Common myeloid progenitor, CD34-positive (primary cell): ENCODE measurements around the gene TUSC1.
"Not testable (repeated sequence)": the region's sequence is repeated elsewhere in the genome, so short reads cannot be mapped to it uniquely, and the experiment has no call there.

ENCODE experiments used
- CTCF ChIA-PET: fragments of 350-600 bp; sonication (Branson Sonifier 250); formaldehyde crosslinking; loops from one replicate; lab custom pipeline; 2021; ENCODE audit warnings: antibody characterized with exemption; lab: Charles Lee
- POLR2A ChIA-PET: fragments of 350-600 bp; sonication (Branson Sonifier 250); formaldehyde crosslinking; loops from one replicate; lab custom pipeline; 2021; ENCODE audit warnings: antibody characterized with exemption; lab: Charles Lee
- DNase-seq, 3 donors: peaks; one replicate each; pipeline versions ENCODE4 v3.0.0 to v3.0.0-alpha.2; 2013
- H3K27ac ChIP-seq, 2 experiments: 1 replicate in 1 of 2; 2 replicates in 1 of 2; pipeline ENCODE4 v1.7.0; 2013; ENCODE audit warnings: inconsistent platforms in 2 of 2, low read length in 2 of 2, mild to moderate bottlenecking in 2 of 2, low read depth in 1 of 2, moderate library complexity in 1 of 2; ENCODE audit not compliant: severe bottlenecking in 2 of 2, insufficient read depth in 1 of 2, poor library complexity in 1 of 2
- H3K27me3 ChIP-seq, 5 experiments: replicated peaks in 2 of 5; 1 replicate in 3 of 5; 2 replicates in 2 of 5; pipeline versions ENCODE4 v1.6.1 to v1.7.0; 2013; ENCODE audit warnings: low read length in 4 of 5, mild to moderate bottlenecking in 2 of 5, moderate library complexity in 2 of 5, inconsistent platforms in 1 of 5; ENCODE audit not compliant: insufficient read depth in 5 of 5, control insufficient read depth in 4 of 5
- H3K36me3 ChIP-seq, 4 experiments: 1 replicate in 2 of 4; 2 replicates in 2 of 4; pipeline versions ENCODE4 v1.6.1 to v1.7.0; 2013; ENCODE audit warnings: low read length in 3 of 4, control low read depth in 1 of 4, mild to moderate bottlenecking in 1 of 4; ENCODE audit not compliant: control insufficient read depth in 4 of 4, insufficient read depth in 4 of 4
- H3K4me1 ChIP-seq, 4 experiments: 1 replicate in 3 of 4; 2 replicates in 1 of 4; pipeline versions ENCODE4 v1.6.1 to v1.7.1; 2013; ENCODE audit warnings: low read length in 3 of 4, mild to moderate bottlenecking in 3 of 4, control low read depth in 1 of 4, inconsistent platforms in 1 of 4, moderate library complexity in 1 of 4; ENCODE audit not compliant: control insufficient read depth in 4 of 4, insufficient read depth in 4 of 4; ENCODE audit errors: control extremely low read depth in 1 of 4
- H3K4me3 ChIP-seq, 7 experiments: 1 replicate in 4 of 7; 2 replicates in 3 of 7; pipeline versions ENCODE4 v1.5.1 to v1.7.0; 2013; ENCODE audit warnings: mild to moderate bottlenecking in 7 of 7, low read length in 6 of 7, moderate library complexity in 6 of 7, inconsistent platforms in 2 of 7, low read depth in 2 of 7, control low read depth in 1 of 7; ENCODE audit not compliant: insufficient read depth in 4 of 7, control insufficient read depth in 1 of 7; ENCODE audit errors: extremely low read depth in 1 of 7
- H3K9me3 ChIP-seq, 5 experiments: 1 replicate in 4 of 5; 2 replicates in 1 of 5; pipeline versions ENCODE4 v1.6.1 to v1.7.1; 2013; ENCODE audit warnings: low read length in 4 of 5, mild to moderate bottlenecking in 2 of 5, inconsistent platforms in 1 of 5, low read depth in 1 of 5, moderate library complexity in 1 of 5; ENCODE audit not compliant: control insufficient read depth in 4 of 5, insufficient read depth in 2 of 5; ENCODE audit errors: control extremely low read depth in 1 of 5
- WGBS: methylation state at CpG from one replicate; pipeline ENCODE4 v1.1.5; 2013; ENCODE audit not compliant: insufficient coverage; 5-methylcytosine and 5-hydroxymethylcytosine counted together

TUSC1 gene

DNA sequence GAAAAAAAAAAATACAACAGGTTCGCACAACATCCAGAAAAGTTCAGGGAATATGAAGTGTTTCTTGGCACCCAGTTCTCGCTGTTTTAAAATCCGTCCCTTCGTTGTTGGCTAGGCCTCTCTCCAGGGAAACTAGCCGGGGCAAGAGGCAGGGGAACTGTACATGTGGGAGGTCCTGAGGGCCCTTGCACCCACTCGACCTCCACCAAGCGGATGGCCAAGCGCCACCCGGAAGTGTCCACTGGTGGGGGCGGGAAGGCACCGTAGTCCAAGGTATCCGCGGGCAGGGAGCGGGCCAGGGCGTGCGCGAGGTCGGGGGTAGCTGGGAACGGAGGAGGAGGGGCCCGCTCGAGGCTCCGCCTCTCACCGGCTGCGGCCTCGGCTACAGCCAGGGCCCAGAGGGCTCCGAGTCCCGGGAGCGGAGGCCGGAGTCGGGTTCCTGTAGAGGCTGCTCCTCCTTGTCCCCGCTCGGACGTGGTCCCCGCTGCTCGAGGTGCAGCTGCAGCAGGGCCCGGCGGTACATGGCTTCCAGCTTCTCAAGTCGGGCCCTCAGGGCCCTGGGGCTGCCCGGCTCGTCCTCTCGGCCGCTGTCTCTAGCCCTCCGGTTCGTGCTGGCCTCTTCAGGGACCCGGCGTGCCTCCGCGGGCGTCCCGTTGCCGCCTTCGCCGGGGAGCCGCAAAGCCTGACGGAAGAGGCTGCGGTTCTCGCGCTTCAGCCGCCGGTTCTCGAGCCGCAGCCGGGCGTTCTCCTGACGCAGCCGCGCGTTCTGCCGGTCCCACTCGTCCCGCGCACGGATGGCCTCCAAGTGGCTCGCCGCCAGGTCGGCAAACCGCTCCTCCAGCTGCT is 720 bp downstream of the TUSC1 start:
- H3K27ac ChIP-seq, result peak overlapping the region; percentile 58 to 70
- under 1% methylated on average over 67 of the region's 77 CpGs for WGBS
- ChIA-PET CTCF (no interaction called here), POLR2A (no interaction called here)
- peak; percentile 48 to 80 (median 72) for DNase-seq
- H3K4me1 ChIP-seq, result peaks cover 0 to 16% (median 11%) of the 10 kb centered on the region in 4 experiments
- H3K4me3 ChIP-seq, result peak overlapping the region; percentile 48 to 86 (median 77)
- no peaks in the 10 kb centered on the region for H3K9me3 ChIP-seq
- H3K36me3 ChIP-seq, result no peaks in the 10 kb centered on the region
- no peaks in the 10 kb centered on the region for H3K27me3 ChIP-seq

DNA sequence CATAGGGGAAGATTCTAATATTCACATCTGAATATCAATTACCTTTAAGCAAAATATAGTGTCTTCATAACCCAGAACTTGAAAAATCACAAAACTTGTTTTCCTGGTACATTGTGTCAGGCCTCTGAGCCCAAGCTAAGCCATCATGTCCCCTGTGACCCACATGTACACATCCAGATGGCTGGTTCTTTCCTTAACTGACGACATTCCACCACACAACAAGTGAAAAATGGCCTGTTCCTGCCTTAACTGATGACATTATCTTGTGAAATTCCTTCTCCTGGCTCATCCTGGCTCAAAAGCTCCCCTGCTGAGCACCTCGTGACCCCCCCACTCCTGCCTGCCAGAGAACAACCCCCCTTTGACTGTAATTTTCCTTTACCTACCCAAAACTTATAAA is 2.4 kb downstream of the TUSC1 start:
- DNase-seq, H3K4me3 ChIP-seq, H3K27ac ChIP-seq, POLR2A ChIA-PET, H3K9me3 ChIP-seq, H3K36me3 ChIP-seq, CTCF ChIA-PET, H3K27me3 ChIP-seq: not testable (repeated sequence)
- H3K4me1 ChIP-seq, result peaks cover 0 to 16% (median 11%) of the 10 kb centered on the region in 4 experiments
- WGBS, result 100% methylated on average over 1 of the region's 2 CpGs

DNA sequence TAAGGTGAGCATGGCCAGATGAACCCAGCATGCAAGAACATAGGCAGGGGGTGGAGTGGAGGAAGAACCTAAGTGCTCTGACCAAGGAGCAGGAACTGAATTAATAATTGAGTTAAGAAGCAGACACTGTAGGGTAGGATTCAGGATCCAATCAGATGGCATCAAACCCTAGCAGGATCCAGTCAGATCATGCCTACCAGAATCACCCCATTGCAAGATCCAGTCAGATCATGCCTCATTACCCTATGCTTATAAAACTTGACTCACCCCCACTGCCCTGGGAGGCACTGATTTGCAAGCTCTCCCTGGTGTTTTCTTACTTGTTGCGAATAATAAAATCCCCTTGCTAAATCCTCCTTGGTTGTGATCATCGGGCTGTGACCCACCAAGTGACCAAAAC is 19.7 kb downstream of the TUSC1 start:
- Histone ChIP-seq H3K27ac (no peak overlapping the region), H3K4me1 (no peaks in the 10 kb centered on the region), H3K36me3 (no peaks in the 10 kb centered on the region), H3K4me3 (no peak overlapping the region), H3K27me3 (no peaks in the 10 kb centered on the region), H3K9me3 (no peaks in the 10 kb centered on the region)
- no peak for DNase-seq
- POLR2A ChIA-PET, result no interaction called here
- CTCF ChIA-PET, result no interaction called here
- no CpG with 5 or more reads among the region's 2 CpGs for WGBS

DNA sequence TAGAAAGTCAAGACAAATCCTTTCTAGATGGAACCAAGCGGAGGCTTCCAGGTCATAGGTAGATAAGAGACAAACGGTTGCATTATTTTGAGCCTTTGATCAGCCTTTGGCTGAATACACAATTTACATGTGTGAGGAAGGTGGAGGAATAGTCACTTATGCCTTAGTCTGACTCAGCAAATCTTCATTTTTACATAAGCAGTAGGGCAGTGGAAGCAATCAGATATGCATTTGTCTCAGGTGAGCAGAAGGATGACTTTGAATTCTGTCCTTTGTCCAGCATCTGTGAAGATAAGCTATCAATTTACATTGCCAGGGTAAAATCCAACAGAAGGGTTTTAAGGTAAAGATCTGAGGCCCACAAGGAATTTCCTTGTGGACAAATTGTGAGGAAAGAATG is 23.8 kb downstream of the TUSC1 start:
- Histone ChIP-seq H3K4me3 (no peak overlapping the region), H3K4me1 (no peaks in the 10 kb centered on the region), H3K27me3 (no peaks in the 10 kb centered on the region), H3K27ac (no peak overlapping the region), H3K36me3 (no peaks in the 10 kb centered on the region), H3K9me3 (no peaks in the 10 kb centered on the region)
- ChIA-PET CTCF (no interaction called here), POLR2A (no interaction called here)
- DNase-seq, result no peak
- 100% methylated on average over 2 of the region's 2 CpGs for WGBS

DNA sequence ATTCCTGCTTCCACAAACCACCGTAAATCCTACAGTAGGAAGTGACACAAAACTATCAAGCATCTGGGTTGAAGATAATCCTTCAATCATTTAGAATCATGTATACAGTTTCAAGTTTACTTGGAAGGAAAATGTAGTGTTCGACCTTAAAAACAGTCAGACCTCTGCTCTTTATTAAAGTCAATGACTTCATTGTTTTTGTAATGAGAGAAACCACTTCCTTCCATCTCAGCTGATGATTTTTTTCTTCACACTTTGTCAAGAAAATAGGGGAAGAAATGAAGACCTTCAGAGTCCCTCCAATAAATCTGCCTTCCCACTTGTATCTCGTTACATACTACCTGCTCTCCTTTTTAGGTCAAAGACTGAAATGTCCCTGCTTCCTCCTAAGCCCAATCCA is 30.1 kb downstream of the TUSC1 start:
- ChIA-PET POLR2A (no interaction called here), CTCF (no interaction called here)
- no peaks in the 10 kb centered on the region for H3K36me3 ChIP-seq
- H3K27ac ChIP-seq, result no peak overlapping the region
- no peaks in the 10 kb centered on the region for H3K27me3 ChIP-seq
- peak in 2 of 3 donors; percentile 13 to 32 for DNase-seq
- H3K9me3 ChIP-seq, result no peaks in the 10 kb centered on the region
- no peaks in the 10 kb centered on the region for H3K4me1 ChIP-seq
- 0% methylated on average over 2 of the region's 3 CpGs for WGBS
- H3K4me3 ChIP-seq, result no peak overlapping the region

DNA sequence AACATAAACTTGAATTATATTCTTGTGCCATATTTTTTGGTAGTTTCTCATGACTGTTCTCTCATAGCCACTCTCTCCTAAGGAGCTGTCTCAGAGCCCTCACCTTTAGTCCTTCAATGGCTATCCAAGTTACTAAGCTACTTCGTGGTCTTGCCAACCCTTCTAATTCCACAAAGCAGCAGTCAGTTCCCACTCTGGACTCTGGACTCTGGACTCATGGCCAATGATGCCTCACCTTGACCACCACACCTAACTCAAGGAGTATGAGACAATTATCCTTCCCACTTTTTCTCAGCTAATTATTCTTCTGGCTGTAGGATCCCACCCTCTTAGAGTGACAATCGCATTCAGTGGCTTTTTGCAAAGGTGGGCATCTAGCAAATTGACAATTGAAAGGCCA is 42.2 kb downstream of the TUSC1 start:
- no peak overlapping the region for H3K27ac ChIP-seq
- ChIA-PET CTCF (no interaction called here), POLR2A (no interaction called here)
- no peak overlapping the region for H3K4me3 ChIP-seq
- H3K36me3 ChIP-seq, result no peaks in the 10 kb centered on the region
- 86% methylated on average over 1 of the region's 2 CpGs for WGBS
- no peak for DNase-seq
- H3K27me3 ChIP-seq, result no peaks in the 10 kb centered on the region
- H3K9me3 ChIP-seq, result no peaks in the 10 kb centered on the region
- H3K4me1 ChIP-seq, result no peaks in the 10 kb centered on the region

DNA sequence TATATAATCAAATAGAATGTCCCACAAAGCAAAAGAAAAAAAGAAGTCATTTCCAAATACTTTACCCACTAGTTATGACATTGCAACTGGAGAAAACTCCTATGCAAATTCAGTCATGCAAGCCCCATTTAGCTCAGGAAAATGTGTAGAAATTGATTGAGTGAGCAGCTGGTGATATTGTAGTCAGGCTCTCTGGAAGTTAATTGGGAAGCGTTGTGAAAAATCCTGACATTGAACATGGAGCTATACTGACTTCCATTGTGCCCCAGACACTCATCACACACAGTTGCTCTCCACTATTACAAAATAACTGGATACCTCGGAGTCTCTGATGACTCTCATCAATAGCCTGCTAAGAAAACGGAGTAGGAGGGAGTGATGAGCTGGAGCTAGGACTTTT is 49.0 kb downstream of the TUSC1 start:
- Histone ChIP-seq H3K4me1 (no peaks in the 10 kb centered on the region), H3K4me3 (no peak overlapping the region), H3K36me3 (no peaks in the 10 kb centered on the region), H3K9me3 (no peaks in the 10 kb centered on the region), H3K27ac (no peak overlapping the region), H3K27me3 (no peaks in the 10 kb centered on the region)
- ChIA-PET POLR2A (no interaction called here), CTCF (no interaction called here)
- WGBS, result 100% methylated on average over 1 of the region's 3 CpGs
- DNase-seq, result no peak
